ENCODE results near the gene ZFAND3. TPM values are rescaled to one million over a fixed set of nuclear protein-coding genes. Genes with fewer than 3 reads are reported as not detected.

Gene ZFAND3
- polyA plus RNA-seq, 3 donors: 11.5 to 21.1 (median 11.7) TPM

GRCh38 chr6:38068854-38069590 lies 249.5 kb downstream of the ZFAND3 start:
- Histone ChIP-seq H3K27me3 (ENCODE audit: control insufficient read depth in 2 of 2, insufficient read depth in 2 of 2, low read length in 2 of 2) (no peaks in the 10 kb centered on the region), H3K4me1 (ENCODE audit: control insufficient read depth in 1 of 2, insufficient read depth in 2 of 2, low read length in 2 of 2) (no peaks in the 10 kb centered on the region), H3K4me2 (replicated peaks; ENCODE audit: extremely low read depth, low read length, poor library complexity, severe bottlenecking) (no peak overlapping the region), H3K9ac (ENCODE audit: insufficient read depth, low read length, poor library complexity, severe bottlenecking) (no peak overlapping the region), H3K9me3 (replicated peaks in 1 of 2; ENCODE audit: control insufficient read depth in 1 of 2, insufficient read depth in 1 of 2, low read length in 2 of 2) (no peaks in the 10 kb centered on the region), H3K4me3 (replicated peaks in 1 of 3; ENCODE audit: low read depth in 2 of 3, low read length in 3 of 3) (no peak overlapping the region), H3K79me2 (ENCODE audit: insufficient read depth, low read length) (peaks cover 5% of the 10 kb centered on the region), H3K36me3 (replicated peaks in 1 of 2; ENCODE audit: control insufficient read depth in 1 of 2, insufficient read depth in 2 of 2, low read length in 2 of 2) (peaks cover 3 to 42% of the 10 kb centered on the region in 2 donors), H4K20me1 (ENCODE audit: insufficient read depth, low read length) (peaks cover 98% of the 10 kb centered on the region), H2AFZ (ENCODE audit: insufficient read depth, low read depth, low read length, poor library complexity, severe bottlenecking) (no peak overlapping the region), H3K27ac (ENCODE audit: low read depth in 1 of 2, low read length in 2 of 2) (no peak overlapping the region)
- Mint-ChIP-seq H3K9me3 (no peaks in the 10 kb centered on the region), H3K36me3 (peaks cover 26 to 30% of the 10 kb centered on the region in 2 donors), H3K4me3 (no peak overlapping the region), H3K4me1 (no peaks in the 10 kb centered on the region), H3K27ac (no peak overlapping the region), H3K27me3 (ENCODE audit: low read depth in 3 of 3) (no peaks in the 10 kb centered on the region)
- no peak for TF ChIP-seq CTCF (IDR thresholded peaks at IDR 0.05)
- WGBS (ENCODE audit: insufficient coverage): 100% methylated on average over 1 of the region's 7 CpGs
- intact Hi-C loops (cut with micrococcal nuclease): no loop called here
- no peak for DNase-seq

GRCh38 chr6:38077488-38078030 lies 258.0 kb downstream of the ZFAND3 start:
- H3K79me2 ChIP-seq (ENCODE audit: insufficient read depth, low read length): no peaks in the 10 kb centered on the region

More at GRCh38 chr6:38077488-38078030, 258.0 kb downstream of the ZFAND3 start:
- Histone ChIP-seq H4K20me1 (ENCODE audit: insufficient read depth, low read length) (peaks cover 97% of the 10 kb centered on the region), H3K9ac (ENCODE audit: insufficient read depth, low read length, poor library complexity, severe bottlenecking) (no peak overlapping the region), H3K27me3 (ENCODE audit: control insufficient read depth in 2 of 2, insufficient read depth in 2 of 2, low read length in 2 of 2) (no peaks in the 10 kb centered on the region), H3K4me2 (replicated peaks; ENCODE audit: extremely low read depth, low read length, poor library complexity, severe bottlenecking) (no peak overlapping the region), H3K36me3 (replicated peaks in 1 of 2; ENCODE audit: control insufficient read depth in 1 of 2, insufficient read depth in 2 of 2, low read length in 2 of 2) (peaks cover 6 to 27% of the 10 kb centered on the region in 2 donors), H2AFZ (ENCODE audit: insufficient read depth, low read depth, low read length, poor library complexity, severe bottlenecking) (no peak overlapping the region), H3K27ac (ENCODE audit: low read depth in 1 of 2, low read length in 2 of 2) (no peak overlapping the region), H3K4me1 (ENCODE audit: control insufficient read depth in 1 of 2, insufficient read depth in 2 of 2, low read length in 2 of 2) (no peaks in the 10 kb centered on the region), H3K4me3 (replicated peaks in 1 of 3; ENCODE audit: low read depth in 2 of 3, low read length in 3 of 3) (no peak overlapping the region), H3K9me3 (replicated peaks in 1 of 2; ENCODE audit: control insufficient read depth in 1 of 2, insufficient read depth in 1 of 2, low read length in 2 of 2) (no peaks in the 10 kb centered on the region)
- no peak for DNase-seq
- TF ChIP-seq CTCF (IDR thresholded peaks at IDR 0.05): no peak
- H3K27me3 Mint-ChIP-seq (ENCODE audit: low read depth in 3 of 3): no peaks in the 10 kb centered on the region
- H3K9me3 Mint-ChIP-seq: peaks cover 0 to 3% (median 0%) of the 10 kb centered on the region in 7 donors
- peaks cover 17% of the 10 kb centered on the region for H3K4me1 Mint-ChIP-seq
- 100% methylated on average over 1 of the region's 4 CpGs for WGBS (ENCODE audit: insufficient coverage)
- intact Hi-C loops (cut with micrococcal nuclease): no loop called here
- no peak overlapping the region for H3K27ac Mint-ChIP-seq
- H3K36me3 Mint-ChIP-seq: peaks cover 35 to 38% of the 10 kb centered on the region in 2 donors
- no peak overlapping the region for H3K4me3 Mint-ChIP-seq

Data from CD14-positive monocyte (primary cell).